Spleen (tissue), 11 donors: ENCODE results near the gene METTL13. TPM values are rescaled to one million over a fixed set of nuclear protein-coding genes. Genes with fewer than 3 reads are reported as not detected.

Source experiments
- DNase-seq: peaks from one replicate; pipeline ENCODE4 v3.0.0-alpha.2; 2020
- H3K27ac ChIP-seq, 8 donors: fragments of 200-600 bp; sonication (generic) in 7 of 8; 1 replicate in 4 of 8; 2 replicates in 4 of 8; pipeline versions ENCODE4 v1.5.0 to v1.8.0; 2016 to 2021; ENCODE audit warnings: inconsistent platforms in 4 of 8, mild to moderate bottlenecking in 4 of 8, moderate library complexity in 1 of 8
- H3K27me3 ChIP-seq, 7 donors: fragments of 200-600 bp; sonication (generic) in 6 of 7; replicated peaks in 1 of 7; 1 replicate in 4 of 7; 2 replicates in 3 of 7; pipeline versions ENCODE4 v1.5.0 to v1.8.0; 2016 to 2021; ENCODE audit warnings: inconsistent platforms in 3 of 7, mild to moderate bottlenecking in 1 of 7
- H3K36me3 ChIP-seq, 6 donors: fragments of 200-600 bp; sonication (generic) in 5 of 6; 1 replicate in 4 of 6; 2 replicates in 2 of 6; pipeline versions ENCODE4 v1.5.0 to v1.8.0; 2016 to 2021; ENCODE audit warnings: inconsistent platforms in 2 of 6
- H3K4me1 ChIP-seq, 6 donors: fragments of 200-600 bp; sonication (generic) in 5 of 6; 1 replicate in 3 of 6; 2 replicates in 3 of 6; pipeline versions ENCODE4 v1.5.0 to v1.8.0; 2016 to 2021; ENCODE audit warnings: inconsistent platforms in 3 of 6
- H3K4me3 ChIP-seq, 8 donors: fragments of 200-600 bp; sonication (generic) in 7 of 8; 1 replicate in 4 of 8; 2 replicates in 4 of 8; pipeline versions ENCODE4 v1.5.0 to v1.8.0; 2016 to 2021; ENCODE audit warnings: inconsistent platforms in 4 of 8, mild to moderate bottlenecking in 4 of 8, moderate library complexity in 2 of 8
- H3K9me3 ChIP-seq, 8 donors: fragments of 200-600 bp; sonication (generic) in 7 of 8; 1 replicate in 4 of 8; 2 replicates in 4 of 8; pipeline versions ENCODE4 v1.5.0 to v1.8.0; 2016 to 2021; ENCODE audit warnings: inconsistent platforms in 4 of 8
- POLR2A ChIP-seq, 3 donors: fragments of 450-650 bp; IDR thresholded peaks; one replicate each; pipeline ENCODE4 v1.5.1; 2017; ENCODE audit warnings: antibody characterized with exemption in 3 of 3, mild to moderate bottlenecking in 1 of 3
- POLR2AphosphoS5 ChIP-seq, 3 donors: sonication (generic); formaldehyde crosslinking; IDR thresholded peaks; one replicate each; pipeline ENCODE4 v1.5.1; 2017; ENCODE audit warnings: antibody characterized with exemption in 3 of 3
- WGBS, 5 donors: extraction: QIAGEN DNeasy Blood & Tissue Kit in 3 of 5; methylation state at CpG; one replicate each; pipeline versions ENCODE4 v1.1.5 to v1.1.7; 2013 to 2018; 5-methylcytosine and 5-hydroxymethylcytosine counted together
- intact Hi-C: fragments of 100-400 bp; cut with DNase I; formaldehyde crosslinking; loops from one replicate; pipeline ENCODE4 v1.15.0; 2023; ENCODE audit warnings: low total_unique reads
- polyA plus RNA-seq, 3 donors: library from polyadenylated mRNA; stranded (reverse); fragments of 200-250 nt; gene quantifications; one replicate each; pipeline ENCODE4 v1.2.1, GENCODE V29; 2013
- total RNA-seq, 7 donors: library from RNA; depleted of rRNA in 3 of 7; stranded (reverse); fragments of >200 nt in 3 of 7; fragmentation: NEBNext Ultra II Directional in 4 of 7; extraction: Animal tissue kit (Norgen Biotek cat#: 25700) in 4 of 7; gene quantifications; one replicate each; pipeline versions ENCODE4 v1.1.0 to v1.2.1, GENCODE V29; 2016 to 2021
- TF ChIP-seq, protein P1 (sequence below), 11 experiments: fragments of 200-600 bp in 7 of 11; fragments of 450-650 bp in 4 of 11; sonication (generic) in 4 of 11; IDR thresholded peaks in 8 of 11; conservative IDR thresholded peaks in 3 of 11; 1 replicate in 7 of 11; 2 replicates in 4 of 11; pipeline versions ENCODE4 v1.4.0 to v1.8.0; 2016 to 2021; ENCODE audit warnings: antibody characterized with exemption in 11 of 11, inconsistent platforms in 4 of 11, mild to moderate bottlenecking in 1 of 11
- donor health status: healthy with polysubstance abuse.
- donor health status: DM: no; HTN: no; CAD: no; lungs with moderate emphysema.
- donor health status: DM: no; HTN: no; CAD: no.
- donor health status: Bipolar disorder and iron deficiency.
- donor health status: healthy.
- donor health status: DM: no; HTN: no; CAD: no.
- donor health status: DM: yes; HTN: yes; CAD: no.

METTL13 gene
- total and polyA plus RNA-seq, 10 donors, result 10.3 to 29.6 (median 24.8) TPM

- H3K27ac ChIP-seq, result no peak overlapping the region
- 73 to 82% (median 81%) methylated on average over 2 of the region's 2 CpGs for WGBS, 5 donors
Measured at GRCh38 chr1:171772312-171772711, 9.1 kb upstream of the METTL13 start.

GRCh38 chr1:171780583-171781175 lies 781 bp upstream of the METTL13 start:
- TF ChIP-seq, protein P1, sequence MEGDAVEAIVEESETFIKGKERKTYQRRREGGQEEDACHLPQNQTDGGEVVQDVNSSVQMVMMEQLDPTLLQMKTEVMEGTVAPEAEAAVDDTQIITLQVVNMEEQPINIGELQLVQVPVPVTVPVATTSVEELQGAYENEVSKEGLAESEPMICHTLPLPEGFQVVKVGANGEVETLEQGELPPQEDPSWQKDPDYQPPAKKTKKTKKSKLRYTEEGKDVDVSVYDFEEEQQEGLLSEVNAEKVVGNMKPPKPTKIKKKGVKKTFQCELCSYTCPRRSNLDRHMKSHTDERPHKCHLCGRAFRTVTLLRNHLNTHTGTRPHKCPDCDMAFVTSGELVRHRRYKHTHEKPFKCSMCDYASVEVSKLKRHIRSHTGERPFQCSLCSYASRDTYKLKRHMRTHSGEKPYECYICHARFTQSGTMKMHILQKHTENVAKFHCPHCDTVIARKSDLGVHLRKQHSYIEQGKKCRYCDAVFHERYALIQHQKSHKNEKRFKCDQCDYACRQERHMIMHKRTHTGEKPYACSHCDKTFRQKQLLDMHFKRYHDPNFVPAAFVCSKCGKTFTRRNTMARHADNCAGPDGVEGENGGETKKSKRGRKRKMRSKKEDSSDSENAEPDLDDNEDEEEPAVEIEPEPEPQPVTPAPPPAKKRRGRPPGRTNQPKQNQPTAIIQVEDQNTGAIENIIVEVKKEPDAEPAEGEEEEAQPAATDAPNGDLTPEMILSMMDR (IDR thresholded peaks at IDR 0.05 in 8 of 11, conservative IDR thresholded peaks at IDR 0.05 in 3 of 11), result no peak
- TF ChIP-seq POLR2AphosphoS5 (IDR thresholded peaks at IDR 0.05) (no peak), POLR2A (IDR thresholded peaks at IDR 0.05) (no peak)
- Histone ChIP-seq H3K27ac (peak overlapping the region; percentile 81 to 93 (median 89)), H3K27me3 (no peaks in the 10 kb centered on the region), H3K4me3 (peak overlapping the region; percentile 29 to 95 (median 72)), H3K4me1 (peaks cover 20 to 49% (median 44%) of the 10 kb centered on the region in 6 donors), H3K36me3 (peaks cover 3 to 24% (median 10%) of the 10 kb centered on the region in 6 donors), H3K9me3 (no peaks in the 10 kb centered on the region)
- peak; percentile 77 for DNase-seq
- WGBS, 5 donors, result 40 to 44% (median 42%) methylated on average over 11 of the region's 11 CpGs
- intact Hi-C loops, result loop anchor here (5.0 to 10.0 kb wide), 2 partner anchors 38 to 296 kb away; partner anchors contain the start of genes PRRC2C and VAMP4

More at GRCh38 chr1:171772312-171772711, 9.1 kb upstream of the METTL13 start:
- intact Hi-C loops, result no loop called here
- TF ChIP-seq POLR2AphosphoS5 (IDR thresholded peaks at IDR 0.05) (no peak), POLR2A (IDR thresholded peaks at IDR 0.05) (no peak)
- TF ChIP-seq, protein P1 (IDR thresholded peaks at IDR 0.05 in 8 of 11, conservative IDR thresholded peaks at IDR 0.05 in 3 of 11), result no peak
- no peaks in the 10 kb centered on the region for H3K36me3 ChIP-seq
- H3K4me3 ChIP-seq, result no peak overlapping the region
- H3K4me1 ChIP-seq, result peaks cover 0 to under 1% (median 0%) of the 10 kb centered on the region in 6 donors
- no peaks in the 10 kb centered on the region for H3K9me3 ChIP-seq
- H3K27me3 ChIP-seq, result no peaks in the 10 kb centered on the region
- no peak for DNase-seq

DNA sequence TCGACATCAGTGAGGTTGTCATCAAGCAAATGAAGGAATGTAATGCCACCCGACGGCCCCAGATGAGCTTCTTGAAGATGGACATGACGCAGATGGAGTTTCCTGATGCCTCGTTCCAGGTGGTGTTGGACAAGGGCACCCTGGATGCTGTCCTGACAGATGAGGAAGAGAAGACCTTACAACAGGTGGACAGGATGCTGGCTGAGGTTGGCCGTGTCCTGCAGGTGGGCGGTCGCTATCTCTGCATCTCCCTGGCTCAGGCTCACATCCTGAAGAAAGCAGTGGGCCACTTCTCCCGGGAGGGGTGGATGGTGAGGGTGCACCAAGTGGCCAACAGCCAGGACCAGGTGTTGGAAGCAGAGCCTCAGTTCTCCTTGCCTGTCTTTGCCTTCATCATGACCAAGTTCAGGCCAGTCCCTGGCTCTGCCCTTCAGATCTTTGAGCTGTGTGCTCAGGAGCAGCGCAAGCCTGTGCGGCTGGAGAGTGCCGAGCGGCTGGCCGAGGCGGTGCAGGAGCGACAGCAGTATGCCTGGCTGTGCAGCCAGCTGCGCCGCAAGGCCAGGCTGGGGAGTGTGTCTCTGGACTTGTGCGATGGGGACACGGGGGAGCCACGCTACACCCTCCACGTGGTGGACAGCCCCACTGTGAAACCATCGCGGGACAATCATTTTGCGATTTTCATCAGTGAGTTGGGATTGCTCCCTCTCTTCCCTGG lies 2.5 kb downstream of the METTL13 start:
- Histone ChIP-seq H3K27me3 (no peaks in the 10 kb centered on the region), H3K27ac (no peak overlapping the region), H3K9me3 (no peaks in the 10 kb centered on the region), H3K4me1 (peaks cover 20 to 67% (median 47%) of the 10 kb centered on the region in 6 donors), H3K36me3 (peaks cover 5 to 57% (median 43%) of the 10 kb centered on the region in 6 donors), H3K4me3 (no peak overlapping the region)
- TF ChIP-seq POLR2A (IDR thresholded peaks at IDR 0.05) (no peak), POLR2AphosphoS5 (IDR thresholded peaks at IDR 0.05) (no peak)
- TF ChIP-seq, protein P1 (IDR thresholded peaks at IDR 0.05 in 8 of 11, conservative IDR thresholded peaks at IDR 0.05 in 3 of 11), result no peak
- 92 to 95% (median 95%) methylated on average over 22 to 25 of the region's 25 CpGs for WGBS, 5 donors
- intact Hi-C loops, result loop anchor here (5.0 to 10.0 kb wide), 2 partner anchors 42 to 299 kb away; partner anchors contain the start of genes PRRC2C and VAMP4
- peak; percentile 74 for DNase-seq

DNA sequence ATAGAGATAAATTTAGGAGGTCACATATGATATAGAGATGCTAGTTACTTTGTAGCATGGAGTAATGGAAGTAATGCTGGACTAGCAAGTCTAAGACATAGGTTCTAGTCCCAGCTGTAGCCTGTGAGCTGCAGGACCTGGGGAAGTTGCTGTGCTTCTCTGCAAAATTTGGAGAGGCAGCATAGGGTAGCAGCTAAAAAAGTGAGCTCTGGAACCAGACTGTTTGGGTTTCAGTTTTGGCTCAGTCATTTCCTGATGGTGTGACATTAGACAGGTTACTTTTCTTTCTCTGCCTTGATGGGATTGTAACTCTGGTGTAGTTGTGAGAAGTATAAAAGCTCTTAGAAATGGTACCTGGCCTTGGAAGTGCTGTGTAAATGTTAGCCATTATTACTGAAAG lies 3.3 kb downstream of the METTL13 start:
- intact Hi-C loops, result loop anchor here (5.0 to 10.0 kb wide), 2 partner anchors 42 to 300 kb away; partner anchors contain the start of genes PRRC2C and VAMP4
- H3K9me3 ChIP-seq, result no peaks in the 10 kb centered on the region
- H3K36me3 ChIP-seq, result peaks cover 11 to 65% (median 51%) of the 10 kb centered on the region in 6 donors
- TF ChIP-seq, protein P1 (IDR thresholded peaks at IDR 0.05 in 8 of 11, conservative IDR thresholded peaks at IDR 0.05 in 3 of 11), result no peak
- no peak for TF ChIP-seq POLR2A (IDR thresholded peaks at IDR 0.05)
- no peak for DNase-seq
- no peak overlapping the region for H3K4me3 ChIP-seq
- H3K27ac ChIP-seq, result no peak overlapping the region
- no peaks in the 10 kb centered on the region for H3K27me3 ChIP-seq
- peaks cover 20 to 67% (median 47%) of the 10 kb centered on the region in 6 donors for H3K4me1 ChIP-seq
